ENCODE results near the gene WWP2.

DNA sequence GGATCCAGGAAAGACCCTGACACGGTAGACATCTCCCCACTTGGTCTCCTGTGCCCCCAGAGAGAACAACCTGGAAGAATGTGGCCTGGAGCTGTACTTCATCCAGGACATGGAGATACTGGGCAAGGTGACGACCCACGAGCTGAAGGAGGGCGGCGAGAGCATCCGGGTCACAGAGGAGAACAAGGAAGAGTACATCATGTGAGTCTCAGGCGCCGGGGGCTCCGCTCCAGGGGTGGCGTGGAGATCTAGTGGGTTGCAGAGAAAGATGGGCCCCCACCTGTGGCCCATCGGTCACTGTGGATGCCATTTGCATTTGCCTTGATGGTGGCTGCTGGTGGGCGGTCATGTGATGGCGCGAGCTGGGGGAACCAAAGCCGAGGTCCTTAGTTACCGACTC, 174.1 kb downstream of the WWP2 start:
- TF ChIP-seq, protein P1, sequence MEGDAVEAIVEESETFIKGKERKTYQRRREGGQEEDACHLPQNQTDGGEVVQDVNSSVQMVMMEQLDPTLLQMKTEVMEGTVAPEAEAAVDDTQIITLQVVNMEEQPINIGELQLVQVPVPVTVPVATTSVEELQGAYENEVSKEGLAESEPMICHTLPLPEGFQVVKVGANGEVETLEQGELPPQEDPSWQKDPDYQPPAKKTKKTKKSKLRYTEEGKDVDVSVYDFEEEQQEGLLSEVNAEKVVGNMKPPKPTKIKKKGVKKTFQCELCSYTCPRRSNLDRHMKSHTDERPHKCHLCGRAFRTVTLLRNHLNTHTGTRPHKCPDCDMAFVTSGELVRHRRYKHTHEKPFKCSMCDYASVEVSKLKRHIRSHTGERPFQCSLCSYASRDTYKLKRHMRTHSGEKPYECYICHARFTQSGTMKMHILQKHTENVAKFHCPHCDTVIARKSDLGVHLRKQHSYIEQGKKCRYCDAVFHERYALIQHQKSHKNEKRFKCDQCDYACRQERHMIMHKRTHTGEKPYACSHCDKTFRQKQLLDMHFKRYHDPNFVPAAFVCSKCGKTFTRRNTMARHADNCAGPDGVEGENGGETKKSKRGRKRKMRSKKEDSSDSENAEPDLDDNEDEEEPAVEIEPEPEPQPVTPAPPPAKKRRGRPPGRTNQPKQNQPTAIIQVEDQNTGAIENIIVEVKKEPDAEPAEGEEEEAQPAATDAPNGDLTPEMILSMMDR (IDR thresholded peaks at IDR 0.05): no peak
- no peak for TF ChIP-seq POLR2A (IDR thresholded peaks at IDR 0.05)

Data from body of pancreas (tissue), 4 donors.